Body of pancreas (tissue), 4 donors: ENCODE data around the gene MYO5B. TPM values are rescaled to one million over a fixed set of nuclear protein-coding genes. Genes with fewer than 3 reads are reported as not detected.

ENCODE experiments used
- ATAC-seq: fragments of 150-250 bp; one replicate; pipeline ENCODE4 v1.9.1; 2016
- DNase-seq, 4 donors: peaks; one replicate each; pipeline ENCODE4 v3.0.0-alpha.2; 2019
- H3K27ac ChIP-seq, 4 donors: fragments of 200-600 bp; sonication (generic); 1 replicate in 3 of 4; 2 replicates in 1 of 4; pipeline versions ENCODE4 v1.5.1 to v1.6.1; 2016 to 2019; ENCODE audit warnings: mild to moderate bottlenecking in 1 of 4, mixed read lengths in 1 of 4, moderate library complexity in 1 of 4
- H3K27me3 ChIP-seq, 2 donors: fragments of 200-600 bp; sonication (generic); one replicate each; pipeline ENCODE4 v1.6.0; 2016; ENCODE audit warnings: mild to moderate bottlenecking in 1 of 2
- H3K36me3 ChIP-seq, 2 donors: fragments of 200-600 bp; sonication (generic); replicated peaks in 1 of 2; 2 replicates each; pipeline ENCODE4 v1.5.1; 2016; ENCODE audit warnings: low read depth in 2 of 2; ENCODE audit not compliant: insufficient read depth in 1 of 2
- H3K4me1 ChIP-seq: fragments of 200-600 bp; sonication (generic); one replicate; pipeline ENCODE4 v1.6.0; 2016
- H3K4me3 ChIP-seq, 2 donors: fragments of 200-600 bp; sonication (generic); 1 replicate in 1 of 2; 2 replicates in 1 of 2; pipeline ENCODE4 v1.5.1; 2016 to 2019
- H3K9me3 ChIP-seq, 3 donors: fragments of 200-600 bp; sonication (generic); 1 replicate in 2 of 3; 2 replicates in 1 of 3; pipeline ENCODE4 v1.5.1; 2016
- POLR2A ChIP-seq, 3 donors: fragments of 450-650 bp; IDR thresholded peaks; one replicate each; pipeline ENCODE4 v1.6.1; 2016; ENCODE audit warnings: antibody characterized with exemption in 3 of 3, mild to moderate bottlenecking in 2 of 3
- WGBS, 2 donors: methylation state at CpG; one replicate each; pipeline ENCODE4 v1.1.5; 2017; 5-methylcytosine and 5-hydroxymethylcytosine counted together
- intact Hi-C: fragments of 100-400 bp; cut with DNase I; formaldehyde crosslinking; loops from one replicate; pipeline ENCODE4 v1.15.1; 2023
- total RNA-seq, 2 donors: library from RNA; depleted of rRNA; stranded (reverse); fragments of >200 nt; gene quantifications; one replicate each; pipeline ENCODE4 v1.1.0, GENCODE V29; 2016
- TF ChIP-seq, protein P1 (sequence below), 7 experiments: fragments of 450-650 bp in 4 of 7; fragments of 200-600 bp in 3 of 7; sonication (generic) in 3 of 7; IDR thresholded peaks; one replicate each; pipeline ENCODE4 v1.5.1; 2016 to 2019; ENCODE audit warnings: antibody characterized with exemption in 7 of 7

MYO5B gene
- total RNA-seq, 2 donors from 2014 or later = 17.1 to 18.2 TPM

DNA sequence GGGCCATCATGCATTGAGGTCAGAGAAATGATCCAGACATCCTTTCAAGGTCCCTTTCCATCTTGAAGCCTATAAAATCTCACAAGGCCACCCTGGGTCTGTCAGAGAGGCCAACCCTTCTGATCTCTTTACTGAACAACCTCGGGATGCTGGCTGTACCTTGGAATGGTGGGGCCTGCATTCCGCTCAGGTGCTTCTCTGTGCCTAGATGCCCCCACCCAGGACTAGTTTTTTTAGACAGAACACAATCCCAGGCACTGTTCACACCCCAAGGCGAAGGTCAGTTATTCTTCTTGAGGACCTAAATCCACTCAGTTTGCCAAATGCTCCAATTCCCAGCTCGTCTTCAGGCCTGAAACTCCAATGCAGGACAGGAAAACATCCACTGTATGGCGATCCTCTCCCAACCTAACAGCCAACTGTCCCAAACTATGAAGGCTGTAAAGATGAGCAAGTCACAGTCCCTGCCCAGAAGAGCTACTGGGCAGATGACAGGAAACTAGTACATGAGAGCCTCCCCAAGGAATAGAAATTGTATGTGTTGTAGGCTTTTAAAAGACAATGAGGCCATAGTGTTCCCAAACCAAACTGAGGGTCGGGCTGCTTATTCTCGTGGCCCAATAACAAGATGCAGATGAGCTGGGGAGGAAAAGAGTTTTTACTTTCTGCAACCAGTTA is 227.2 kb downstream of the MYO5B start:
- TF ChIP-seq POLR2A (IDR thresholded peaks at IDR 0.05) = no peak
- TF ChIP-seq, protein P1, sequence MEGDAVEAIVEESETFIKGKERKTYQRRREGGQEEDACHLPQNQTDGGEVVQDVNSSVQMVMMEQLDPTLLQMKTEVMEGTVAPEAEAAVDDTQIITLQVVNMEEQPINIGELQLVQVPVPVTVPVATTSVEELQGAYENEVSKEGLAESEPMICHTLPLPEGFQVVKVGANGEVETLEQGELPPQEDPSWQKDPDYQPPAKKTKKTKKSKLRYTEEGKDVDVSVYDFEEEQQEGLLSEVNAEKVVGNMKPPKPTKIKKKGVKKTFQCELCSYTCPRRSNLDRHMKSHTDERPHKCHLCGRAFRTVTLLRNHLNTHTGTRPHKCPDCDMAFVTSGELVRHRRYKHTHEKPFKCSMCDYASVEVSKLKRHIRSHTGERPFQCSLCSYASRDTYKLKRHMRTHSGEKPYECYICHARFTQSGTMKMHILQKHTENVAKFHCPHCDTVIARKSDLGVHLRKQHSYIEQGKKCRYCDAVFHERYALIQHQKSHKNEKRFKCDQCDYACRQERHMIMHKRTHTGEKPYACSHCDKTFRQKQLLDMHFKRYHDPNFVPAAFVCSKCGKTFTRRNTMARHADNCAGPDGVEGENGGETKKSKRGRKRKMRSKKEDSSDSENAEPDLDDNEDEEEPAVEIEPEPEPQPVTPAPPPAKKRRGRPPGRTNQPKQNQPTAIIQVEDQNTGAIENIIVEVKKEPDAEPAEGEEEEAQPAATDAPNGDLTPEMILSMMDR (IDR thresholded peaks at IDR 0.05) = no peak
- Histone ChIP-seq H3K4me1 (peaks cover 17% of the 10 kb centered on the region), H3K4me3 (no peak overlapping the region), H3K36me3 (no peaks in the 10 kb centered on the region), H3K27ac (peak overlapping the region in 3 of 4 donors; percentile 36 to 63 (median 59)), H3K27me3 (no peaks in the 10 kb centered on the region), H3K9me3 (no peaks in the 10 kb centered on the region)
- 83 to 90% methylated on average over 7 of the region's 7 CpGs for WGBS, 2 donors
- intact Hi-C loops = no loop called here
- DNase-seq (no peak), ATAC-seq (no peak)

DNA sequence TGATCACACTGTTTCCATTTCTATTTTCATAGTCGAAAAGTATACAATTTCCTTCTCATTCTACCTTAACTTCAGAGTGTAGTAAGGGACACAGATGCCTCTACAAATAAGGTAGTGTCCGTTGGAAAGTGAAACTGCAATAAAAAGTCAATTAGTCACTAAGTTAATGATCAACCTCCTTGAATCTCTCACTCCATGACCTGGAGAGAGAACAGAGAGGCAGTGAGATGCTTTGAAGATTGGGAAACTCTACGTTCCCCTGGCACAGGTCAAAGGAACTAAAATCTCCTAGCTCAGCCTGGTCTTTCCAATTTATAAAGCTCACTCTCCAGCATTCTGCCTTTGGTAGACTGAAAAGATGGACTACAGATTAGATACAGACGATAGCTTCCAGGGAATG is 227.8 kb downstream of the MYO5B start:
- H3K27me3 ChIP-seq = no peaks in the 10 kb centered on the region
- peak; percentile 85 for ATAC-seq
- peak in 1 of 4 donors; percentile 37 for DNase-seq
- H3K36me3 ChIP-seq = no peaks in the 10 kb centered on the region
- no peak for TF ChIP-seq POLR2A (IDR thresholded peaks at IDR 0.05)
- TF ChIP-seq, protein P1 (IDR thresholded peaks at IDR 0.05) = no peak
- H3K4me1 ChIP-seq = peaks cover 17% of the 10 kb centered on the region
- peak overlapping the region in 3 of 4 donors; percentile 36 to 63 (median 59) for H3K27ac ChIP-seq
- intact Hi-C loops = no loop called here
- no peaks in the 10 kb centered on the region for H3K9me3 ChIP-seq
- no peak overlapping the region for H3K4me3 ChIP-seq
- 24 to 28% methylated on average over 4 of the region's 4 CpGs for WGBS, 2 donors

DNA sequence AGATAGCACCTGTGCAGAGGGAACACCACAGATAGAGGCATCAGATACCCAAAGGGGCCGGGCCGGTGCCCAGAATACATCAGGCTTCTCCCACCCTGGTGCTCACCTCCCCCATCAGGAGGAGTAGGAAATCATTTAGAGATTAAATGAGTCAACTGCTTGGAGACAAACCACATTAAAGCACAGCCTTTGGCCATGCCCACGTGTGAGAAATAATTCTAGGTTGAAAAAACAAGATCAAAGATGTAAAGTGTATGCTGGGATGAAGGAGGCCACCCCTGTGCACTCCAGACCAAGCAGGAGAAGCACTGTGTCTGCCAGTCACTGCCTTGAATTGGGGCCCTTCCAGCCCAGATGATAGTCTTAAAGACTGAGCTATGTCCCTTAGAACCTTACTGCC is 228.9 kb downstream of the MYO5B start:
- 86 to 92% methylated on average over 3 of the region's 3 CpGs for WGBS, 2 donors
- DNase-seq (no peak), ATAC-seq (no peak)
- TF ChIP-seq, protein P1 (IDR thresholded peaks at IDR 0.05) = no peak
- no peak for TF ChIP-seq POLR2A (IDR thresholded peaks at IDR 0.05)
- peak overlapping the region in 3 of 4 donors; percentile 20 to 63 (median 36) for H3K27ac ChIP-seq
- H3K4me1 ChIP-seq = peaks cover 17% of the 10 kb centered on the region
- H3K9me3 ChIP-seq = no peaks in the 10 kb centered on the region
- H3K36me3 ChIP-seq = no peaks in the 10 kb centered on the region
- H3K27me3 ChIP-seq = no peaks in the 10 kb centered on the region
- intact Hi-C loops = no loop called here
- H3K4me3 ChIP-seq = no peak overlapping the region

DNA sequence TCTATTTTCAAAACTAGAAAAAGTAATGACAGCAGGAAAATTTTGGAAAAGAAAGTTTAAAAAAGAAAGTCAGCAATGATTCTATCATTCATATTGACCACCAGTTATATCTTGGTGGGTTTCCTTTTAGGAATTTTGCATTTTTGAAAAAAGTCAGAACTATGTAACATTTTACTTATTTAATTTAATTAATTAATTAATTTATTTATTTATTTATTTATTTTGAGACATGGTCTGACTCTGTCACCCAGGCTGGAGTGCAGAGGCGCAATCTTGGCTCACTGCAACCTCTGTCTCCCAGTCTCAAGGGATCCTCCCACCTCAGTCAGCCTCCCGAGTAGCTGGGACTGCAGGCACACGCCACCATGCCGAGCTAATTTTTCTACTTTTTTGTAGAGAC is 231.7 kb downstream of the MYO5B start:
- H3K9me3 ChIP-seq = no peaks in the 10 kb centered on the region
- H3K4me3 ChIP-seq = no peak overlapping the region
- H3K27ac ChIP-seq = no peak overlapping the region
- H3K27me3 ChIP-seq = no peaks in the 10 kb centered on the region
- WGBS, 2 donors = 91 to 100% methylated on average over 4 of the region's 4 CpGs
- H3K36me3 ChIP-seq = no peaks in the 10 kb centered on the region
- intact Hi-C loops = no loop called here
- DNase-seq = no peak
- peaks cover 13% of the 10 kb centered on the region for H3K4me1 ChIP-seq
- TF ChIP-seq, protein P1 (IDR thresholded peaks at IDR 0.05) = no peak
- TF ChIP-seq POLR2A (IDR thresholded peaks at IDR 0.05) = no peak
- no peak for ATAC-seq

DNA sequence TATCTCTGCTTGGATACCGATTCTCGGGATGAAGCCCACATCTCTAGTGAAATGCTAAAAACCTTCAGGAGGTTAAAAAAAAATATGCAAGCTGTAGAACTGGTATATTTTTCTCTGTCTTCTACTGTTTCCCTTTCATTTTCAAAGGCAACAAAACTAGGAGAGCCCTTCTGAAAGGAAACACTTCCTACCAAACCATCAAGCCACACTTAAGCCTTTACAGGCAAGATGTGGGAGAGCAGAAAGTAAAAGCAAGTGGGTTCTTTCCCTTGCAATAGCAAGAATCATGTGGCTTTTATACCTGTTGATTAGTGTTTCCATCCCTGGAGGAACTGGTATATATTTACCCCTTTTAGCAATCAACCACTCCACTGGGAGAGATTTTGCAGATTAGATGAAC is 233.7 kb downstream of the MYO5B start:
- 62 to 100% methylated on average over 2 of the region's 2 CpGs for WGBS, 2 donors
- intact Hi-C loops = no loop called here
- peaks cover under 1% of the 10 kb centered on the region for H3K4me1 ChIP-seq
- DNase-seq (no peak), ATAC-seq (no peak)
- H3K9me3 ChIP-seq = no peaks in the 10 kb centered on the region
- no peaks in the 10 kb centered on the region for H3K27me3 ChIP-seq
- H3K36me3 ChIP-seq = no peaks in the 10 kb centered on the region
- TF ChIP-seq, protein P1 (IDR thresholded peaks at IDR 0.05) = no peak
- no peak for TF ChIP-seq POLR2A (IDR thresholded peaks at IDR 0.05)
- H3K4me3 ChIP-seq = no peak overlapping the region
- no peak overlapping the region for H3K27ac ChIP-seq
